Measurements from ENCODE around the gene ATF3.
A peak's percentile ranks its signal among the peaks of the same experiment; 100 is the strongest.

The ATF3 gene, protein sequence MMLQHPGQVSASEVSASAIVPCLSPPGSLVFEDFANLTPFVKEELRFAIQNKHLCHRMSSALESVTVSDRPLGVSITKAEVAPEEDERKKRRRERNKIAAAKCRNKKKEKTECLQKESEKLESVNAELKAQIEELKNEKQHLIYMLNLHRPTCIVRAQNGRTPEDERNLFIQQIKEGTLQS

DNA sequence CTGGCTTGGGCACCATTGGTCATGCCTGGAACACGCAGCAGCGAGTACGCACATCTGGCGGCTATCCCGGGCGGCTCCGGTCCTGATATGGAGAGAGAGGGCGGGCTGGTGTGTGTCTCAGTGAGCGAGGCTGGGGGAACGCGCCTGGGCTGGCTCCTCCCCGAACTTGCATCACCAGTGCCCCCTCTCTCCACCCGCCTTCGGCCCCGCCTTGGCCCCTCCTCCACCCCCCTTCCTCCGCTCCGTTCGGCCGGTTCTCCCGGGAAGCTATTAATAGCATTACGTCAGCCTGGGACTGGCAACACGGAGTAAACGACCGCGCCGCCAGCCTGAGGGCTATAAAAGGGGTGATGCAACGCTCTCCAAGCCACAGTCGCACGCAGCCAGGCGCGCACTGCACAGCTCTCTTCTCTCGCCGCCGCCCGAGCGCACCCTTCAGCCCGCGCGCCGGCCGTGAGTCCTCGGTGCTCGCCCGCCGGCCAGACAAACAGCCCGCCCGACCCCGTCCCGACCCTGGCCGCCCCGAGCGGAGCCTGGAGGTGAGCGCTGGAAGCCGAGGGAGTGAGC lies at the start of gene ATF3:
TSS of gene ATF3 (plus strand) at position 370 of the 567 bp plus-strand sequence. CDS start 6,261 bp downstream, outside the sequence.
- peak; percentile 96 for DNase-seq (ENCODE audit: low spot score)

DNA sequence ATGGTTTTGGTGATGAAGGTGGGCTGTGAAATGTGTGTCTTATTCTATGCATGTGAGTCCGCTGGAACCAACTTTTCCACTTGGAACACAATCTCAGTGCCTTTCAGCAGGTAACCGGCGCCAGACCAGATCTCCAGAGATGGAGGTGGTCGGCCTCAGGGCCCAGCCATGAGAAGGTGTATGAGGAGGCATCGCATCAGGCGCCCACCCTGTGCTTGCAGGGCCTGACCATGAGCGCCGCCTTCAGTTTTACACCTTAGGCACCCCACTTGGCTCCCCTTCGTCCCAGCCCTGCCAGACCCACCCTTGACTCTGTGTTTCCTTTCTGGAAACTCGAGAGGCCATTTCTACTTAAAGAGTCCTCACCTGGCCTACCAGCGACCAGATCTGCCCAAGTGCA lies 48.6 kb upstream of the ATF3 start:
- DNase-seq (ENCODE audit: low spot score): no peak

- DNase-seq (ENCODE audit: low spot score): no peak
Observed at GRCh38 chr1:212560933-212561460, 47.6 kb upstream of the ATF3 start.

DNA sequence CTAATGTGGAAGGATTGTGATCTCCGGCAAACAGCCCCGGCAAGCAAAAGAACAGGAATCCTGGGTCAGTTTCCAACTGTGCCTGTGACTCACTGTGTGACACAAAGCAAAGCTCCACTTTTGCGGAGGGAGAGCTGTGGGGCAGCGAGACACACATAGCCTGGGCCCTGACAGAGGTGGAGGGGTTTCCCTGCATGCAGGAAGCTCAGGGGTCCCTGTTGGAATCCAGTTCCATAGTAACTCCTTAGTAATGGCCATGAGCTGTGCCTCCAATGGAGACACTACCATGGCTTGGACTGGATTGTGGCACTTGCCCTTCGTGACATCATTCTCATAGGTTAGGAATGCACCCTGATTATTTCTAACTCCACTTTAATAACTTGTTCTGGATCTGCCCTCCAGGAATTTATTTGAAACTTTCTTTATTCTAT lies 47.0 kb upstream of the ATF3 start:
- peak; percentile 80 for DNase-seq (ENCODE audit: low spot score)

DNA sequence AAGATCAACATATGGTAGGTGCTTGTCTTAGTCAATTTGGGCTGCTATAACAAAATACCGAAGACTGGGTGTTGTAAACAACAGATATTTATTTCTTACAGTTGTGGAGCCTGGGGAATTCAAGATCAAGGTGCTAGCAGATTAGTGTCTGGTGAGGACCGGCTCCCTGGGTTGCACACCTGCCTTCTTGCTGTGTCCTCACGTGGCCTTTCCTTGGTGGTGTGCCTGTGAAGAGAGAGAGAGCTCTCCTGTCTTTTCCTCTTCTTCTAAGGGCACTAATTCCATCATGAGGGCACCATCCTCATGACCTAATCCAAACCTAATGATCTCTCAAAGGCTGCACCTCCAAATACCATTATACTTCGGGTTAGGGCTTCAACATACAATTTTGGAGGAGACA lies 45.8 kb upstream of the ATF3 start:
- no peak for DNase-seq (ENCODE audit: low spot score)

GRCh38 chr1:212565079-212565478 lies 43.5 kb upstream of the ATF3 start:
- no peak for DNase-seq (ENCODE audit: low spot score)

DNA sequence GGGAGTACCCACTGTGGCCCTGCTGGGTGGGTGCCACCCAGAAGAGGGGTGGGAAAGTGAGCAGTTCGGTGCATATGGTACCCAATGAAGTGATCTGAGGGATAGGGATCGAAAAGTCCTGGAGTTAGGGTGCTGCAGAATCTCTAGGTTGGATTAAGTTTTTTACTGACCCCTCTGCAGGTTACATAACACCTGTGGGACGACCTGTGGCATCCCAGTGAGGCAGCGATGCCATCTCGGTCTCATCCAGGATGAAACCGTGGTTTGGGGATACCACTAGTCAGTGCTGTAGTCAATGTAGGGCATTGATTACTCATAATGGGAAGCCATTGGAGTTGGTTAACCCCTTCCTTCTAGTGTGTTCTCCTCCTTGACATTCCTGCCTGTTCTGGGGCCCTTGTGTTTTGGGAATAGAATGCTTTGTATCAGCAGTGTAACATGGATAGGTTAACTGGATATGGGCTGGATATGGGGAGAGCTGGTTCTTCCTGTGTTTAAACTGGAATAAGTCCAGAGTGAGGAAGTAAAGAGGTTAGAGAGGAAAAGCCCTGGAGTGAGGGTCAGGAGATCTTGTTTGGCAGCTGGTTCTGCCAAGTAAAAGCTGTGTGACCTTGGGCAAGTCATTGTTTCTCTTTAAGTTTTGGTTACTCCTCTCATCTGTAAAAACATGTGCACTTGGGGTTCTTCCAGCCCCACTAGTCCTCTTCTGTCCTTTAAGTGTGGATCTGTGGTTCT lies 42.8 kb upstream of the ATF3 start:
- DNase-seq (ENCODE audit: low spot score): no peak

DNA sequence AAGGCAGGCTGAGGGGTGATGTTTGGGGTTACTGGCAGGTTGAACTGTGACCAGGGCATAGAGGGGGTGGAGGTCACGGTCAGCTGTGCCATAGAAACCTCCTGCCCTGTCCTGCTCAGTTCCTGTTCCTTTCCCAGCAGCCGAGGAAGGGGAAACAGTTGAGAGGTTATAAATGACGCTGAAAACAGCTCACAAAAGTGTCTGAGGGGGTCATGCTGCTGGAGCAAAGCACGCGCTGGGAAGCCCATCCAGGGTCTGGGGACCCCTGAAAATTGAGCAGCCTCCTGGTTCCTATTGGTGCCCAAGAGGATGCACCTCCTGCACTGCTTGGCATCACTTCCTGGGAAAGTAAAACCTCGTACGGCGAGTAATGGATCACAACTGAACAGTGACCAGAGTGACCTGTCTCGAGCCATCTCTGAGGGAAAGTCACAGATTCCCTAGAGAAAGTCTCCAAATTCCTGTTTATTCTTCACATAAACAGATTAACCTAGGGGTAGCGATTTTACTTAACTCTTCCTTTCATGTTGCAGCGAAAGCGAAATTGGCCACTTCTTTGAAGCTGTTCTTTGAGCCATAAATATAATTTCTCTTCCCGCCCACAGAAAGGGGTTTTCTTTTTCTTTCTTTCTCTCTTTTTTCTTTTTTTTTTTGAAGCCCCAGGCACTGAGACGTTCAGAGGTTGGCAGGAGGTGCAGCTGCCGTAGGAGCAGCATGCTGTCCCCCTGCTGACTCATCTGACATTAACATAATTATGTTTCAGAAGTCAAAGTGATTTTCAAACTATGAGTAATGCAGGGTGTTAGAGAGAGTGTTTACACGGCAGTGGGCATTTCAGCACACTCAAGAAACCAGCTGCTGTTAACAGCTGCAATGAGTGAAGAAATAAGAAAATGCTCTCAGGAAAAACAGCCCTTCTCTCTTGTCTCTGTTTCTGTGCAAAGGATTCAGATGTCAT lies 41.8 kb upstream of the ATF3 start:
- peak; percentile 45 for DNase-seq (ENCODE audit: low spot score)

DNA sequence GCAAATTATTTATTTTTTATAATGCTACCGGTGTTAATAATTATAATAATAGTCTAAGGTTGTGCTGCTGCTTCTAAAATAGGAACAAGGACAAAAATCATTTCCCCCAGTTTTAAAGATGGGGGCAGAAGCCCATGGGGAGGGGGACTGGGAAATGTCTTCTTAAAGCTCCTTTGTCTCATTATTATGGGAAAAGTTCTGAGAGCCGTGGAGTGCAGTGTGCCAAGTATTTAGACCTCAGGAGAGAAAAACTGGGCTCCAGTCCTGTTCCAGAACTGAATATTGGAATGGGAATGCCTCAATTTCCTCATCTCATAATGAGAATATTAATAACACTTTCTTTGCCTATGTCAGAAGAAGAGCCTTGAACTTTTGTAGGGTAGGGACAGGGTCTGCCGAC lies 40.9 kb upstream of the ATF3 start:
- no peak for DNase-seq (ENCODE audit: low spot score)

DNA sequence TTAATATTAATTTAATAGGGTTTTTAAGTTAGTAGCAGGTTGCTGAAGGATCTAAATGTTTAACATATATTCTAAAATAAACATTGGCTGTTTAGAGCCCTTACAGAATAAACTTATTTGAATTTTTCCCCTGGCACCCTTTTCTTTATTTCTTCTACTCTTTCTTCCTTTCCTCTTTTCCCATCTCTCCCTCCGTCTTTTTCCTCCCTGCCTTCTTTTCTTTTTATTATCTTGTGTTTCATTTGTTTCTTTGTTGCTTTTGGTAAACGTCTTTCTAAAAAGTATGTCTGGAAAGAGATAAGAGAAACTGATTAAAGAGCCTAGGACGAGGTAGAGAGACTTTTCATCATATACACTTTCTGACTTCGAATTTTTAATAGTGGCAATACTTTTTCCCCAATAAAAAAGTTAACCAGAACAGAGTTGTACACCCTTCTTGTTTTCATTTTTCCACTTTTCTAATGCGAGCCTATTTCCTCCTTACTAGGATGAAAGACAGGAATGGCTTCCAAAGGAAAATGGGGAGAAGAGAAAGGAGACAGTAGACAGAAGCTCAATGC lies 39.5 kb upstream of the ATF3 start:
- DNase-seq (ENCODE audit: low spot score): no peak

- no peak for DNase-seq (ENCODE audit: low spot score)
Observed at GRCh38 chr1:212574732-212575131, 33.8 kb upstream of the ATF3 start.

DNA sequence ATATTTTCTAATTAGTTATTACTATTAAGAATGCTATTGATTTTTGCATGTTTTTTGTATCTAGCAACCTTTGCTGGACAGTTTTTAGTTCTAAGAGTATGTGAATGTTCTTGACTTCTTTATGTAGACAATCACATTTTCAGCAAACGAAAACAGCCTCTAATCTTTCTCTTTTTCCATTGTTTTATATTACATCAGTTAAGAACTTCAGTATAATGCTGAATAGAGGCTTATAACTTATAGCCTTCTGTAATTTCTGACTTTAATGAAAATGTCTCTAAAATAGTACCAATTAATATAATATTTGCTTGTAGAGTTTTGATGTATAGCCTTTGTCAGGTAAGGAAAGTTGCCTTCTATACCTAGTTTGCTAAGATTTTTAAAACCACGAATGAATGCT lies 33.2 kb upstream of the ATF3 start:
- DNase-seq (ENCODE audit: low spot score): no peak

- DNase-seq (ENCODE audit: low spot score): no peak
Observed at GRCh38 chr1:212578041-212578440, 30.5 kb upstream of the ATF3 start.

- no peak for DNase-seq (ENCODE audit: low spot score)
Observed at GRCh38 chr1:212581034-212581433, 27.5 kb upstream of the ATF3 start.

DNA sequence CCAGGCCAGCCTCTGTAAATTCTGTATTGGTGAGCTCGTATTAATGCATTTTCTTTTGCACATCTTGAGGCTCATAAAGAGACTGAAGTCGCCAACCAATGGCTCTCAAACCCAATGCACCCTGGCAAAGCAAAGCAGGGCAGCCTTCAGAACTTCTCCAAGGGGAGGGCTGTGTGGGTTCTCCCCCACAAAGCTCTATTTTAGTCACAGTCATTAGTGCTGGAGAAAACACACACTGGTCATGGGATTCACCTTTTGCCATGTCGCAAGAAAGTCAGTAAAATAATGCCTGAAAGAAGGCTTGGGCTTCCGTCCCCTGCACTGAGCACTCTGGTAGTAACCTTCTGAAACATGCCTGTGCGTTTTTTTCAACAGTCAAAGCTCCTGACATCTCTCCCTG lies 26.3 kb upstream of the ATF3 start:
- no peak for DNase-seq (ENCODE audit: low spot score)

GRCh38 chr1:212582808-212583615 lies 25.5 kb upstream of the ATF3 start:
- DNase-seq (ENCODE audit: low spot score): no peak

- DNase-seq (ENCODE audit: low spot score): no peak
Observed at GRCh38 chr1:212583643-212584042, 24.9 kb upstream of the ATF3 start.

- no peak for DNase-seq (ENCODE audit: low spot score)
Observed at GRCh38 chr1:212584092-212584886, 24.3 kb upstream of the ATF3 start.

DNA sequence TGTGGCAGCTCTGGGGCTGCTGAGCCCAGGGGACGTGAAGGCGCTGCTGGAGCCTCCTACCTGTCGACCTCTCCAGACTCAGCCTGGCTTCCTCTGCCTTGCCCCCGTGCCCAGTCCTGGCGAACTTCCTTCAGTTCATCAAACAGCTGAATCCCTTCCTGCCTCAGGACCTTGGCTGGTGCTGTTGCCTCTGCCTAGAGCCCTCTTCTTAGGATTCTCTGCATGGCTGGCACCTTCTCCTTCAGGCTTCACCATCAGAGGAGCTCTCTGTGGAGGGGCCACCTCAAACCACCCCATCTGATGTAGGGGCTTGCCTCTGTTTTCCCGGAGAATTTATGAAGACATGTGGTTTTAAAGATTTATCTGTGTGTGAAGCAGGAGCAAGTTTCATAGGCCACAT lies 23.4 kb upstream of the ATF3 start:
- no peak for DNase-seq (ENCODE audit: low spot score)
